ENCODE data around the gene EML6. TPM values are rescaled to one million over a fixed set of nuclear protein-coding genes. Genes with fewer than 3 reads are reported as not detected.

Gene EML6
- total RNA-seq, 1 experiment from 2014 or later, result 15.7 TPM

DNA sequence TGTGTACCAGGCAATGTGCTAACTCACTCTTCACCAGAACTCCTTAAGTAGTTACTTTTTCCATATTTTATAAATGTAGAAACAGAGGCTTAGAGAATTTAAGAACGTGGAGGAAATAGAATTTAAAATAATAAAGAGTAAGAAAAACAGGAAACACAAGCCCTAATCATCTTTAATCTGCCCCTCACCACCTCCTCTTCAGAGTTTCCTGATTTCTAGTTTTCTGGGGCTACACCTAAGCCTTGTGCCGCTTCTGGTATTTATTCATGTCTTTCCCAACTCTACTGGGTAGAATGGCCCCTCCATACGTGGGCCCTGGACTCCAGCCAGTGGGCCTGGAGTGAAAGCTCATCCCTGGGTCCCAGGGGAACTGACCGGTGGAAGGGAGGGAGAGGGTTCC, 241.4 kb downstream of the EML6 start:
- CTCF ChIA-PET, result no interaction called here

DNA sequence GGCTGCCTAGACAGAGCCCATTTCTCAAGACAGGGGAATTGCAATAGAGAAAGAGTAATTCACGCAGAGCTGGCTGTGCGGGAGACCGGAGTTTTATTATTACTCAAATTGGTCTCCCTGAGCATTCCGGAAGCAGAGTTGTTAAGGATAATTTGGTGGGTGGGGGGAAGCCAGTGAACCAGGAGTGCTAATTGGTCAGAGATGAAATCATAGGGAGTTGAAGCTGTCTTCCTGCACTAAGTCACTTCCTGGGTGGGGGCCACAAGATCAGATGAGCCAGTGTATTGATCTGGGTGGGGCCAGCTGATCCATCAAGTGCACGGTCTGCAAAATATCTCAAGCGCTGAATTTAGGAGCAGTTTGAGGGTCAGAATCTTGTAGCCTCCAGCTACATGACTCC, 242.0 kb downstream of the EML6 start:
- TF ChIP-seq EZH2phosphoT487 (IDR thresholded peaks at IDR 0.05; ENCODE audit: borderline replicate concordance, low read length), result no peak
- TF ChIP-seq, protein P1, sequence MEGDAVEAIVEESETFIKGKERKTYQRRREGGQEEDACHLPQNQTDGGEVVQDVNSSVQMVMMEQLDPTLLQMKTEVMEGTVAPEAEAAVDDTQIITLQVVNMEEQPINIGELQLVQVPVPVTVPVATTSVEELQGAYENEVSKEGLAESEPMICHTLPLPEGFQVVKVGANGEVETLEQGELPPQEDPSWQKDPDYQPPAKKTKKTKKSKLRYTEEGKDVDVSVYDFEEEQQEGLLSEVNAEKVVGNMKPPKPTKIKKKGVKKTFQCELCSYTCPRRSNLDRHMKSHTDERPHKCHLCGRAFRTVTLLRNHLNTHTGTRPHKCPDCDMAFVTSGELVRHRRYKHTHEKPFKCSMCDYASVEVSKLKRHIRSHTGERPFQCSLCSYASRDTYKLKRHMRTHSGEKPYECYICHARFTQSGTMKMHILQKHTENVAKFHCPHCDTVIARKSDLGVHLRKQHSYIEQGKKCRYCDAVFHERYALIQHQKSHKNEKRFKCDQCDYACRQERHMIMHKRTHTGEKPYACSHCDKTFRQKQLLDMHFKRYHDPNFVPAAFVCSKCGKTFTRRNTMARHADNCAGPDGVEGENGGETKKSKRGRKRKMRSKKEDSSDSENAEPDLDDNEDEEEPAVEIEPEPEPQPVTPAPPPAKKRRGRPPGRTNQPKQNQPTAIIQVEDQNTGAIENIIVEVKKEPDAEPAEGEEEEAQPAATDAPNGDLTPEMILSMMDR (conservative IDR thresholded peaks at IDR 0.05; ENCODE audit: low read depth, low read length), result no peak
- Histone ChIP-seq H4K20me1 (ENCODE audit: low read length) (no peaks in the 10 kb centered on the region), H3K4me1 (ENCODE audit: insufficient read depth, low read length) (peaks cover 15% of the 10 kb centered on the region), H3K27ac (ENCODE audit: low read length) (no peak overlapping the region), H3K36me3 (ENCODE audit: low read depth, low read length) (peaks cover 20% of the 10 kb centered on the region), H3K4me3 (ENCODE audit: low read length) (no peak overlapping the region), H3K27me3 (ENCODE audit: low read length) (no peaks in the 10 kb centered on the region), H2AFZ (ENCODE audit: low read length) (no peak overlapping the region), H3F3A (ENCODE audit: low read length, unreplicated experiment) (no peaks in the 10 kb centered on the region), H3K9me3 (ENCODE audit: low read length) (no peaks in the 10 kb centered on the region), H3K9ac (ENCODE audit: low read length) (no peak overlapping the region), H3K9me2 (replicated peaks; ENCODE audit: low read length) (no peaks in the 10 kb centered on the region), H3K4me2 (ENCODE audit: low read length) (no peak overlapping the region), H3K79me2 (ENCODE audit: low read length) (no peaks in the 10 kb centered on the region)
- intact Hi-C loops (cut with micrococcal nuclease), result no loop called here
- BruUV-seq (replicated peaks), result no TSS peak
- CTCF ChIA-PET, result no interaction called here
- POLR2A ChIA-PET (ENCODE audit: unreplicated experiment), result no interaction called here
- ATAC-seq (no peak), DNase-seq (no peak)

More for the DNA sequence above, 241.4 kb downstream of the EML6 start:
- H3K4me3 ChIP-seq (ENCODE audit: low read length), result no peak overlapping the region
- intact Hi-C loops (cut with micrococcal nuclease), result no loop called here
- H3K79me2 ChIP-seq (ENCODE audit: low read length), result no peaks in the 10 kb centered on the region
- no peak overlapping the region for H2AFZ ChIP-seq (ENCODE audit: low read length)
- ATAC-seq, result no peak
- H3K4me1 ChIP-seq (ENCODE audit: insufficient read depth, low read length), result peaks cover 15% of the 10 kb centered on the region
- peaks cover 14% of the 10 kb centered on the region for H3K36me3 ChIP-seq (ENCODE audit: low read depth, low read length)
- DNase-seq, result no peak
- no peaks in the 10 kb centered on the region for H3F3A ChIP-seq (ENCODE audit: low read length, unreplicated experiment)
- POLR2A ChIA-PET (ENCODE audit: unreplicated experiment), result no interaction called here
- H3K27ac ChIP-seq (ENCODE audit: low read length), result peak overlapping the region; percentile 24; the same call in 1 of the 2 replicates
- H3K9ac ChIP-seq (ENCODE audit: low read length), result no peak overlapping the region
- no peaks in the 10 kb centered on the region for H4K20me1 ChIP-seq (ENCODE audit: low read length)
- no peak overlapping the region for H3K4me2 ChIP-seq (ENCODE audit: low read length)
- H3K27me3 ChIP-seq (ENCODE audit: low read length), result no peaks in the 10 kb centered on the region
- TF ChIP-seq, protein P1 (conservative IDR thresholded peaks at IDR 0.05; ENCODE audit: low read depth, low read length), result no peak
- TF ChIP-seq EZH2 (IDR thresholded peaks at IDR 0.05; ENCODE audit: low read length, unreplicated experiment) (no peak), EZH2phosphoT487 (IDR thresholded peaks at IDR 0.05; ENCODE audit: borderline replicate concordance, low read length) (no peak)
- no TSS peak for BruUV-seq (replicated peaks)
- no peaks in the 10 kb centered on the region for H3K9me2 ChIP-seq (replicated peaks; ENCODE audit: low read length)
- H3K9me3 ChIP-seq (ENCODE audit: low read length), result no peaks in the 10 kb centered on the region

DNA sequence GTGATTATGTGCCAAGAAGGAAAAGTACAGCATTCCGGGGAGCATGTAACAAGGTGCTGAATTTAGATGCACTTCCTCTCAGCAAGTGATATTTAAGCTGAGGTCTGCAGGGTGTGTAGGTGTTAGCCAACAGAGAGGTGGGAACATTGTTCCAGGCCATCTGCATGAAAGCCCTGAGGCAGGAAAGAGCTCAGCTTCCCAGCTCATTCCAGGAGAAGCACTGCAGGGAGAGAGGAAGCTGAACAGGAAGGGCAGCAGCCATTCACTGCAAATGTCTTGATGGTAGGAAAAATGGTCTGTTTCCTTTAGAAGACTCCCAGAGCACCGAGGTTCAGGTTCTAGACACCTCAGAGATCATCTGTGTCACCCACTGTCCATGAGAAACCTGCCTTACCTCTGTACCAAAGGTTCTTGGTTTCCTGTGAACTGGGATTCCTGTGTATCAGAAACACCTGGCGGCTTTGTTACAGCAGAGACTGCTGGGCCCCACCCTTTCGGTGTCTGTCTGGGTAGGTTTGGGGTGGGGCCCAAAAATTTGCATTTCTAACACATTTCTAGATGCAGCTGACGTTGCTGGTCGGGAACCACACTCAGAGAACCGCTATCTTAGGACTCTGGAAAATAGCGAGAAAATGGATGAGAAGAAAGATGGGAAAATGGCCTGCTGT, 242.8 kb downstream of the EML6 start:
- ATAC-seq, result peak; percentile 49
- POLR2A ChIA-PET (ENCODE audit: unreplicated experiment), result interaction anchor here (0.6 kb wide), 1 partner anchor 63 kb away, joined by 3 read pairs; no protein-coding TSS in a partner anchor
- intact Hi-C loops (cut with micrococcal nuclease), result no loop called here
- no TSS peak for BruUV-seq (replicated peaks)
- Histone ChIP-seq H3K79me2 (ENCODE audit: low read length) (peaks cover 3% of the 10 kb centered on the region; the same call in 1 of the 2 replicates), H3K9me2 (replicated peaks; ENCODE audit: low read length) (no peaks in the 10 kb centered on the region), H3K27ac (ENCODE audit: low read length) (peak overlapping the region; percentile 6; the same call in 1 of the 2 replicates), H4K20me1 (ENCODE audit: low read length) (no peaks in the 10 kb centered on the region), H3K4me2 (ENCODE audit: low read length) (no peak overlapping the region), H3K4me1 (ENCODE audit: insufficient read depth, low read length) (peaks cover 15% of the 10 kb centered on the region), H3K36me3 (ENCODE audit: low read depth, low read length) (peaks cover 28% of the 10 kb centered on the region), H3K27me3 (ENCODE audit: low read length) (no peaks in the 10 kb centered on the region), H3K9me3 (ENCODE audit: low read length) (no peaks in the 10 kb centered on the region), H3K4me3 (ENCODE audit: low read length) (no peak overlapping the region), H2AFZ (ENCODE audit: low read length) (no peak overlapping the region), H3F3A (ENCODE audit: low read length, unreplicated experiment) (no peaks in the 10 kb centered on the region), H3K9ac (ENCODE audit: low read length) (no peak overlapping the region)
- TF ChIP-seq, protein P1 (conservative IDR thresholded peaks at IDR 0.05; ENCODE audit: low read depth, low read length), result no peak
- TF ChIP-seq EZH2phosphoT487 (IDR thresholded peaks at IDR 0.05; ENCODE audit: borderline replicate concordance, low read length), result no peak
- TF ChIP-seq EZH2 (IDR thresholded peaks at IDR 0.05; ENCODE audit: low read length, unreplicated experiment), result no peak
- DNase-seq, result peak; percentile 47
- CTCF ChIA-PET, result interaction anchor here (1.4 kb wide), 1 partner anchor 67 kb away, joined by 5 read pairs; no protein-coding TSS in a partner anchor
